Liver (tissue), 9 donors: Measurements from ENCODE around the gene TTYH1. TPM values are rescaled to one million over a fixed set of nuclear protein-coding genes. Genes with fewer than 3 reads are reported as not detected.

Experiments used
- DNase-seq: peaks from one replicate; pipeline ENCODE4 v3.0.0-alpha.2; 2017; ENCODE audit warnings: low spot score
- H3K27ac ChIP-seq, 2 donors: one replicate each; pipeline ENCODE4 v1.7.0; 2013; ENCODE audit warnings: inconsistent platforms in 2 of 2, low read length in 2 of 2, control low read depth in 1 of 2, low read depth in 1 of 2, mild to moderate bottlenecking in 1 of 2
- H3K27me3 ChIP-seq, 4 donors: one replicate each; pipeline versions ENCODE4 v1.6.1 to v1.7.0; 2013; ENCODE audit warnings: low read length in 3 of 4, inconsistent platforms in 1 of 4, mild to moderate bottlenecking in 1 of 4, moderate library complexity in 1 of 4; ENCODE audit not compliant: control insufficient read depth in 4 of 4, insufficient read depth in 4 of 4
- H3K36me3 ChIP-seq, 4 donors: one replicate each; pipeline versions ENCODE4 v1.6.1 to v1.7.0; 2013; ENCODE audit warnings: low read length in 3 of 4, mild to moderate bottlenecking in 3 of 4, low read depth in 1 of 4, moderate library complexity in 1 of 4; ENCODE audit not compliant: control insufficient read depth in 4 of 4, insufficient read depth in 3 of 4
- H3K4me1 ChIP-seq, 4 donors: one replicate each; pipeline versions ENCODE4 v1.6.1 to v1.7.0; 2013; ENCODE audit warnings: low read length in 3 of 4, mild to moderate bottlenecking in 3 of 4, moderate library complexity in 1 of 4; ENCODE audit not compliant: control insufficient read depth in 4 of 4, insufficient read depth in 4 of 4
- H3K4me3 ChIP-seq, 3 donors: one replicate each; pipeline versions ENCODE4 v1.6.1 to v1.7.0; 2013; ENCODE audit warnings: low read length in 3 of 3, control low read depth in 1 of 3, low read depth in 1 of 3, mild to moderate bottlenecking in 1 of 3
- H3K9ac ChIP-seq, 2 donors: one replicate each; pipeline ENCODE4 v1.7.0; 2013; ENCODE audit warnings: low read length in 2 of 2, mild to moderate bottlenecking in 2 of 2, moderate library complexity in 2 of 2, control low read depth in 1 of 2, low read depth in 1 of 2
- H3K9me3 ChIP-seq, 4 donors: one replicate each; pipeline versions ENCODE4 v1.6.1 to v1.7.0; 2013; ENCODE audit warnings: low read length in 3 of 4; ENCODE audit not compliant: control insufficient read depth in 4 of 4
- CTCF ChIP-seq: fragments of 150-350 bp; IDR thresholded peaks from 2 replicates; pipeline ENCODE4 v1.5.1; 2017; ENCODE audit warnings: improper control_type of control experiment, low read depth, low read length; ENCODE audit not compliant: missing input control
- EGR1 ChIP-seq, 2 donors: IDR thresholded peaks; 2 replicates each; pipeline ENCODE4 v1.6.1; 2016 to 2018; ENCODE audit warnings: antibody characterized with exemption in 2 of 2, low read depth in 2 of 2
- FOXA1 ChIP-seq: IDR thresholded peaks from 2 replicates; pipeline ENCODE4 v1.6.1; 2016; ENCODE audit warnings: antibody characterized with exemption
- FOXA2 ChIP-seq: IDR thresholded peaks from 2 replicates; pipeline ENCODE4 v1.6.1; 2016; ENCODE audit warnings: antibody characterized with exemption
- GABPA ChIP-seq, 2 donors: IDR thresholded peaks in 1 of 2; conservative IDR thresholded peaks in 1 of 2; 2 replicates each; pipeline ENCODE4 v1.6.1; 2016; ENCODE audit warnings: antibody characterized with exemption in 2 of 2, mild to moderate bottlenecking in 1 of 2, moderate library complexity in 1 of 2
- HNF4A ChIP-seq, 2 donors: conservative IDR thresholded peaks; 2 replicates each; pipeline ENCODE4 v1.6.1; 2016; ENCODE audit warnings: antibody characterized with exemption in 2 of 2, mild to moderate bottlenecking in 2 of 2
- HNF4G ChIP-seq: IDR thresholded peaks from 2 replicates; pipeline ENCODE4 v1.6.1; 2016; ENCODE audit warnings: antibody characterized with exemption
- JUND ChIP-seq, 2 donors: IDR thresholded peaks; 2 replicates each; pipeline ENCODE4 v1.6.1; 2016; ENCODE audit warnings: antibody characterized with exemption in 2 of 2
- MAX ChIP-seq: IDR thresholded peaks from 2 replicates; pipeline ENCODE4 v1.6.1; 2016; ENCODE audit warnings: antibody characterized with exemption
- RXRA ChIP-seq, 2 donors: IDR thresholded peaks; 2 replicates each; pipeline ENCODE4 v1.6.1; 2017 to 2018; ENCODE audit warnings: antibody characterized with exemption in 2 of 2, mild to moderate bottlenecking in 1 of 2
- SP1 ChIP-seq: IDR thresholded peaks from 2 replicates; pipeline ENCODE4 v1.6.1; 2018; ENCODE audit warnings: antibody characterized with exemption, mild to moderate bottlenecking
- TAF1 ChIP-seq: conservative IDR thresholded peaks from 2 replicates; pipeline ENCODE4 v1.6.1; 2016; ENCODE audit warnings: antibody characterized with exemption, mild to moderate bottlenecking
- YY1 ChIP-seq: IDR thresholded peaks from 2 replicates; pipeline ENCODE4 v1.6.1; 2016; ENCODE audit warnings: antibody characterized with exemption, mild to moderate bottlenecking
- WGBS: extraction: QIAGEN DNeasy Blood & Tissue Kit; methylation state at CpG from one replicate; pipeline ENCODE4 v1.1.7; 2013; 5-methylcytosine and 5-hydroxymethylcytosine counted together
- polyA plus RNA-seq, 2 donors: library from polyadenylated mRNA; stranded (reverse) in 1 of 2; unstranded in 1 of 2; fragments of 200-250 nt in 1 of 2; fragments of >200 nt in 1 of 2; fragmentation: Nextera tagmentation in 1 of 2; extraction: Ambion mirVana in 1 of 2; gene quantifications; one replicate each; pipeline versions ENCODE4 v1.2.1 to v1.2.3, GENCODE V29; 2013 to 2015
- total RNA-seq, 2 donors: library from RNA; depleted of rRNA; stranded (reverse); fragments of >200 nt; gene quantifications; one replicate each; pipeline ENCODE4 v1.2.3, GENCODE V29; 2014
- TF ChIP-seq, protein P1 (sequence below): IDR thresholded peaks from 2 replicates; pipeline ENCODE4 v1.6.1; 2016; ENCODE audit warnings: antibody characterized with exemption
- TF ChIP-seq, protein P2 (sequence below): IDR thresholded peaks from 2 replicates; pipeline ENCODE4 v1.6.1; 2016; ENCODE audit warnings: antibody characterized with exemption
- TF ChIP-seq, protein P3 (sequence below): IDR thresholded peaks from 2 replicates; pipeline ENCODE4 v1.6.1; 2016; ENCODE audit warnings: antibody characterized with exemption, mild to moderate bottlenecking
- donor health status: healthy.
- donor health status: healthy.
- donor health status: healthy.
- donor health status: healthy.
- donor health status: healthy.

The TTYH1 gene
- total and polyA plus RNA-seq, 4 donors = 0.28 to 1.1 (median 0.61) TPM

DNA sequence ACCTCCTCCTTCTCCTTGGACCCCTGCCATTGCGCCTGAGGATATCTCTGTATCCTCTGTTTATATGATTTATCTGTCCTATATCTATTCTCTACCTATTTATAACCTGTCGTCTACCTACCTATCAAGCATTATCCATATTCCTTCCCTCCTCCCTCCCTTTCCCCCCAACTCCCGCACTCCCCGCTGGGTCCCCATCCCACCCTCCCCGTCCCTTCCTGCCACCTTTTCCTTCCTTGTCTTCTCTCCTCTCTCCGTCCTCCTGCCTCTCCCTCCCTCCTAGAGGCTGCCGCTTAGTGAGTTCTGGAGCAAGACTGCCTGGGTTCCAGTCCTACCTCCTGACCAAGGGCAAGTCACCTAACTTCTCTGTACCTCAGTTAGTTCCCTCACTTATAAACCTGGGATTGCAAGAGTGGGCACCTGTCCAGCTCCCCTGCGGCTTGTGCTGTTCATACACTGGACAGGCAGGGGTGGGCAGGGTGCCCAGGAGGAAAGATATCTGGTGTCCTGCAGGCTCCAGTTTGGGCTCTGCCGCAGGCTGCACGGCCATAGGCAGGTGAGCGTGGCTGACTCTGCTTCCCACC is 16.1 kb downstream of the TTYH1 start:
- peaks cover 2 to 13% (median 11%) of the 10 kb centered on the region in 4 donors for H3K4me1 ChIP-seq
- peaks cover 0 to 5% (median 2%) of the 10 kb centered on the region in 4 donors for H3K27me3 ChIP-seq
- 44% methylated on average over 11 of the region's 11 CpGs for WGBS

More for the DNA sequence above, 16.1 kb downstream of the TTYH1 start:
- Histone ChIP-seq H3K27ac (no peak overlapping the region), H3K36me3 (no peaks in the 10 kb centered on the region), H3K9me3 (no peaks in the 10 kb centered on the region), H3K4me3 (no peak overlapping the region), H3K9ac (no peak overlapping the region)
- no peak for DNase-seq
- TF ChIP-seq RXRA (IDR thresholded peaks at IDR 0.05) (no peak), MAX (no peak), HNF4A (conservative IDR thresholded peaks at IDR 0.05) (no peak), EGR1 (IDR thresholded peaks at IDR 0.05; ENCODE audit: low read depth in 2 of 2) (no peak), CTCF (no peak), GABPA (IDR thresholded peaks at IDR 0.05 in 1 of 2, conservative IDR thresholded peaks at IDR 0.05 in 1 of 2) (no peak), YY1 (no peak), JUND (IDR thresholded peaks at IDR 0.05) (no peak), FOXA2 (no peak), SP1 (no peak), HNF4G (no peak), TAF1 (no peak), FOXA1 (no peak)
- TF ChIP-seq, protein P1, sequence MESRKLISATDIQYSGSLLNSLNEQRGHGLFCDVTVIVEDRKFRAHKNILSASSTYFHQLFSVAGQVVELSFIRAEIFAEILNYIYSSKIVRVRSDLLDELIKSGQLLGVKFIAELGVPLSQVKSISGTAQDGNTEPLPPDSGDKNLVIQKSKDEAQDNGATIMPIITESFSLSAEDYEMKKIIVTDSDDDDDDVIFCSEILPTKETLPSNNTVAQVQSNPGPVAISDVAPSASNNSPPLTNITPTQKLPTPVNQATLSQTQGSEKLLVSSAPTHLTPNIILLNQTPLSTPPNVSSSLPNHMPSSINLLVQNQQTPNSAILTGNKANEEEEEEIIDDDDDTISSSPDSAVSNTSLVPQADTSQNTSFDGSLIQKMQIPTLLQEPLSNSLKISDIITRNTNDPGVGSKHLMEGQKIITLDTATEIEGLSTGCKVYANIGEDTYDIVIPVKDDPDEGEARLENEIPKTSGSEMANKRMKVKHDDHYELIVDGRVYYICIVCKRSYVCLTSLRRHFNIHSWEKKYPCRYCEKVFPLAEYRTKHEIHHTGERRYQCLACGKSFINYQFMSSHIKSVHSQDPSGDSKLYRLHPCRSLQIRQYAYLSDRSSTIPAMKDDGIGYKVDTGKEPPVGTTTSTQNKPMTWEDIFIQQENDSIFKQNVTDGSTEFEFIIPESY = no peak
- TF ChIP-seq, protein P2, sequence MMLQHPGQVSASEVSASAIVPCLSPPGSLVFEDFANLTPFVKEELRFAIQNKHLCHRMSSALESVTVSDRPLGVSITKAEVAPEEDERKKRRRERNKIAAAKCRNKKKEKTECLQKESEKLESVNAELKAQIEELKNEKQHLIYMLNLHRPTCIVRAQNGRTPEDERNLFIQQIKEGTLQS = no peak
- TF ChIP-seq, protein P3, sequence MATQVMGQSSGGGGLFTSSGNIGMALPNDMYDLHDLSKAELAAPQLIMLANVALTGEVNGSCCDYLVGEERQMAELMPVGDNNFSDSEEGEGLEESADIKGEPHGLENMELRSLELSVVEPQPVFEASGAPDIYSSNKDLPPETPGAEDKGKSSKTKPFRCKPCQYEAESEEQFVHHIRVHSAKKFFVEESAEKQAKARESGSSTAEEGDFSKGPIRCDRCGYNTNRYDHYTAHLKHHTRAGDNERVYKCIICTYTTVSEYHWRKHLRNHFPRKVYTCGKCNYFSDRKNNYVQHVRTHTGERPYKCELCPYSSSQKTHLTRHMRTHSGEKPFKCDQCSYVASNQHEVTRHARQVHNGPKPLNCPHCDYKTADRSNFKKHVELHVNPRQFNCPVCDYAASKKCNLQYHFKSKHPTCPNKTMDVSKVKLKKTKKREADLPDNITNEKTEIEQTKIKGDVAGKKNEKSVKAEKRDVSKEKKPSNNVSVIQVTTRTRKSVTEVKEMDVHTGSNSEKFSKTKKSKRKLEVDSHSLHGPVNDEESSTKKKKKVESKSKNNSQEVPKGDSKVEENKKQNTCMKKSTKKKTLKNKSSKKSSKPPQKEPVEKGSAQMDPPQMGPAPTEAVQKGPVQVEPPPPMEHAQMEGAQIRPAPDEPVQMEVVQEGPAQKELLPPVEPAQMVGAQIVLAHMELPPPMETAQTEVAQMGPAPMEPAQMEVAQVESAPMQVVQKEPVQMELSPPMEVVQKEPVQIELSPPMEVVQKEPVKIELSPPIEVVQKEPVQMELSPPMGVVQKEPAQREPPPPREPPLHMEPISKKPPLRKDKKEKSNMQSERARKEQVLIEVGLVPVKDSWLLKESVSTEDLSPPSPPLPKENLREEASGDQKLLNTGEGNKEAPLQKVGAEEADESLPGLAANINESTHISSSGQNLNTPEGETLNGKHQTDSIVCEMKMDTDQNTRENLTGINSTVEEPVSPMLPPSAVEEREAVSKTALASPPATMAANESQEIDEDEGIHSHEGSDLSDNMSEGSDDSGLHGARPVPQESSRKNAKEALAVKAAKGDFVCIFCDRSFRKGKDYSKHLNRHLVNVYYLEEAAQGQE = no peak
